NOMO-1 treated with DMSO at 0.1 percent for 48 hours (cell line): ENCODE measurements around the gene PPY.
"Not testable (repeated sequence)": the region's sequence is repeated elsewhere in the genome, so short reads cannot be mapped to it uniquely, and the experiment has no call there.

ENCODE experiments used
- DNase-seq: peaks from one replicate; lab custom pipeline; 2025; ENCODE audit not compliant: unreplicated experiment; lab: John Stamatoyannopoulos, UW

PPY gene

GRCh38 chr17:43906951-43907424, 35.3 kb downstream of the PPY start:
- DNase-seq: no peak

- no peak for DNase-seq
Measured at GRCh38 chr17:43905985-43906852, 36.1 kb downstream of the PPY start.

- no peak for DNase-seq
Measured at GRCh38 chr17:43905400-43905984, 36.8 kb downstream of the PPY start.

- DNase-seq: no peak
Measured at GRCh38 chr17:43901861-43902589, 40.3 kb downstream of the PPY start.

GRCh38 chr17:43900858-43901754, 41.2 kb downstream of the PPY start:
- no peak for DNase-seq

GRCh38 chr17:43900183-43900857, 42.0 kb downstream of the PPY start:
- peak; percentile 81 for DNase-seq

- DNase-seq: no peak
Measured at GRCh38 chr17:43898446-43898845, 43.8 kb downstream of the PPY start.

GRCh38 chr17:43897831-43898230, 44.4 kb downstream of the PPY start:
- no peak for DNase-seq

- not testable (repeated sequence) for DNase-seq
Measured at GRCh38 chr17:43894494-43894893, 47.8 kb downstream of the PPY start.

- no peak for DNase-seq
Measured at GRCh38 chr17:43892647-43892952, 49.7 kb downstream of the PPY start.

GRCh38 chr17:43891851-43892646, 50.2 kb downstream of the PPY start:
- no peak for DNase-seq
